KMS-11 (cell line): ENCODE data around the gene ASB1.

Source experiments
- H2AFZ ChIP-seq: fragments of 200-600 bp; sonication (generic); 2 replicates; pipeline ENCODE4 v1.6.1; 2016; ENCODE audit warnings: antibody characterized with exemption, mixed run types, low read depth
- H3K27ac ChIP-seq: fragments of 200-600 bp; sonication (generic); 2 replicates; pipeline ENCODE4 v1.6.1; 2016; ENCODE audit warnings: mild to moderate bottlenecking, mixed run types
- H3K27me3 ChIP-seq: fragments of 200-600 bp; sonication (generic); 2 replicates; pipeline ENCODE4 v1.6.1; 2017; ENCODE audit warnings: mild to moderate bottlenecking, low read depth, mixed run types, moderate library complexity; ENCODE audit not compliant: insufficient read depth
- H3K36me3 ChIP-seq: fragments of 200-600 bp; sonication (generic); 2 replicates; pipeline ENCODE4 v1.6.1; 2017; ENCODE audit warnings: mild to moderate bottlenecking, mixed run types; ENCODE audit not compliant: insufficient read depth
- H3K4me1 ChIP-seq: fragments of 200-600 bp; sonication (generic); 2 replicates; pipeline ENCODE4 v1.6.1; 2016; ENCODE audit warnings: mild to moderate bottlenecking, low read depth, mixed run types; ENCODE audit not compliant: poor library complexity, severe bottlenecking
- H3K4me2 ChIP-seq: fragments of 200-600 bp; sonication (generic); 2 replicates; pipeline ENCODE4 v1.7.0; 2016; ENCODE audit warnings: mild to moderate bottlenecking, mixed run types
- H3K4me3 ChIP-seq: fragments of 200-600 bp; sonication (generic); IDR thresholded peaks from 2 replicates; pipeline ENCODE4 v1.6.1; 2017; ENCODE audit warnings: low read depth, low read length, mixed read lengths; ENCODE audit not compliant: insufficient read depth
- H3K79me2 ChIP-seq: fragments of 200-600 bp; sonication (generic); 2 replicates; pipeline ENCODE4 v1.6.1; 2016; ENCODE audit warnings: low read depth, mixed run types; ENCODE audit not compliant: insufficient read depth
- H3K9ac ChIP-seq: fragments of 200-600 bp; sonication (generic); 2 replicates; pipeline ENCODE4 v1.6.1; 2016; ENCODE audit warnings: mild to moderate bottlenecking, mixed run types
- H4K20me1 ChIP-seq: fragments of 200-600 bp; sonication (generic); 2 replicates; pipeline ENCODE4 v1.6.1; 2016; ENCODE audit warnings: mild to moderate bottlenecking, mixed run types; ENCODE audit not compliant: insufficient read depth
- TF ChIP-seq, protein P1 (sequence below): fragments of 200-600 bp; sonication (generic); conservative IDR thresholded peaks from 2 replicates; pipeline ENCODE4 v1.6.1; 2017; ENCODE audit warnings: low read depth, mild to moderate bottlenecking, antibody characterized with exemption, low read length, moderate library complexity, mixed read lengths

The ASB1 gene

DNA sequence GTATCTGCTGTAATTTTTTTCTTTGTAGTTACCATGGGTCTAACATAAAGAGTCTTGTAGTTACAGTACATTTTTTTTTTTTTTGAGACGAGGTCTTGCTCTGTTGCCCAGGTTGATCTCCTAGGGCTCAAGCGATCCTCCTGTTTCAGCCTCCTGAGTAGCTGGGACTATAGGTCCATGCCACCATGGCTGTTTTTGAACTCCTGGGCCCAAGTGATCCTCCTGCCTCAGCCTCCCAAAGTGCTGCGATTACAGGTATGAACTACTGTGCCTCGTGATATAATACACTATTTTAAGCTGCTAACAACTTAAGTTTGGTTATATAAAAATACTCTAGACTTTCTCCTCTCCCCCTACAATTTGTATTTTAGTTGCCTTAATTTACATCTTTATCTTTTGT is 46.3 kb downstream of the ASB1 start:
- TF ChIP-seq, protein P1, sequence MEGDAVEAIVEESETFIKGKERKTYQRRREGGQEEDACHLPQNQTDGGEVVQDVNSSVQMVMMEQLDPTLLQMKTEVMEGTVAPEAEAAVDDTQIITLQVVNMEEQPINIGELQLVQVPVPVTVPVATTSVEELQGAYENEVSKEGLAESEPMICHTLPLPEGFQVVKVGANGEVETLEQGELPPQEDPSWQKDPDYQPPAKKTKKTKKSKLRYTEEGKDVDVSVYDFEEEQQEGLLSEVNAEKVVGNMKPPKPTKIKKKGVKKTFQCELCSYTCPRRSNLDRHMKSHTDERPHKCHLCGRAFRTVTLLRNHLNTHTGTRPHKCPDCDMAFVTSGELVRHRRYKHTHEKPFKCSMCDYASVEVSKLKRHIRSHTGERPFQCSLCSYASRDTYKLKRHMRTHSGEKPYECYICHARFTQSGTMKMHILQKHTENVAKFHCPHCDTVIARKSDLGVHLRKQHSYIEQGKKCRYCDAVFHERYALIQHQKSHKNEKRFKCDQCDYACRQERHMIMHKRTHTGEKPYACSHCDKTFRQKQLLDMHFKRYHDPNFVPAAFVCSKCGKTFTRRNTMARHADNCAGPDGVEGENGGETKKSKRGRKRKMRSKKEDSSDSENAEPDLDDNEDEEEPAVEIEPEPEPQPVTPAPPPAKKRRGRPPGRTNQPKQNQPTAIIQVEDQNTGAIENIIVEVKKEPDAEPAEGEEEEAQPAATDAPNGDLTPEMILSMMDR = no peak
- no peaks in the 10 kb centered on the region for H3K27me3 ChIP-seq
- H3K27ac ChIP-seq = no peak overlapping the region
- H3K9ac ChIP-seq = no peak overlapping the region
- no peak overlapping the region for H3K4me2 ChIP-seq
- no peaks in the 10 kb centered on the region for H3K4me1 ChIP-seq
- no peaks in the 10 kb centered on the region for H3K36me3 ChIP-seq
- H3K4me3 ChIP-seq = no peak overlapping the region
- no peaks in the 10 kb centered on the region for H3K79me2 ChIP-seq
- no peak overlapping the region for H2AFZ ChIP-seq
- no peaks in the 10 kb centered on the region for H4K20me1 ChIP-seq

DNA sequence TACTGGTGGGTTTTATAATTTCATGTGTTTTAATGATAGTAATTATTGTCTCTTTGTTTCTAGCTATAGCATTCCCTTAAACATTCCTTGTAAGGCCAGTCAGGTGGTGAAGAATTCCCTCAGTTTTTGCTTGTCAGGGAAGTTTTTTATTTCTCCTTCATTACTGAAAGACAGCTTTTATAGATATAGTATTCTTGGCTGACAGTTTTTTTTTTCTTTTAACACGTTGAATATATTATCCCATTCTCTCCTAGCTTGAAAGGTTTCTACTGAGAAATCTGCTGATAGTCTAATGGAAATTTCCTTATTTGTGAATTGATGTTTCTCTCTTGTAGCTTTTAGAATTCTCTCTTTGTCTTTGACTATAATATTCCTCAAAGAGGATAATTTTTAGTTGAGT is 46.8 kb downstream of the ASB1 start:
- H3K4me2 ChIP-seq = no peak overlapping the region
- H3K79me2 ChIP-seq = no peaks in the 10 kb centered on the region
- H3K27ac ChIP-seq = no peak overlapping the region
- TF ChIP-seq, protein P1 = no peak
- no peak overlapping the region for H3K9ac ChIP-seq
- H3K36me3 ChIP-seq = no peaks in the 10 kb centered on the region
- H3K4me3 ChIP-seq = no peak overlapping the region
- no peaks in the 10 kb centered on the region for H3K4me1 ChIP-seq
- no peaks in the 10 kb centered on the region for H4K20me1 ChIP-seq
- H3K27me3 ChIP-seq = no peaks in the 10 kb centered on the region
- no peak overlapping the region for H2AFZ ChIP-seq

DNA sequence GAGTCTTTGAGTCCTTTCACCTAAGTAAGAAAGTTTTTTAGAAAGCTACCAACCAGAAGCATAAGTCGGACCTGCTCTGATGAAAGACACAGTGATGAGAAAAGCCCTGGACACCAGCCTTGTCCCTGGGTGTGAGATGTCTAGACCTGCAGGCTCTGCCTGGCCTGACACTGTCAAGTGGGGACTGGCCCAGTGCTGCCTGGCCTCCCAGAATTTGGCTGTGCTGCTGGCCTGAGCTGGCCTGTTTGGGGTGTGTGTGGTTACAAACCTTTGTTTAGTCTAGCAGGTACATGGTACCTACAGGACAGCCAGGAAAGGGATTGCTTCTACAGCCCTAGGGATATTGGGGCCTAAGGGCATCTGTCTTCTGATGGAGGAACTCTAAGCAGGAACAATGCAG is 48.3 kb downstream of the ASB1 start:
- H3K4me3 ChIP-seq = no peak overlapping the region
- H3K27ac ChIP-seq = no peak overlapping the region
- H2AFZ ChIP-seq = no peak overlapping the region
- TF ChIP-seq, protein P1 = no peak
- no peaks in the 10 kb centered on the region for H3K36me3 ChIP-seq
- H3K4me2 ChIP-seq = no peak overlapping the region
- no peaks in the 10 kb centered on the region for H3K27me3 ChIP-seq
- H4K20me1 ChIP-seq = no peaks in the 10 kb centered on the region
- H3K9ac ChIP-seq = no peak overlapping the region
- no peaks in the 10 kb centered on the region for H3K79me2 ChIP-seq
- no peaks in the 10 kb centered on the region for H3K4me1 ChIP-seq

DNA sequence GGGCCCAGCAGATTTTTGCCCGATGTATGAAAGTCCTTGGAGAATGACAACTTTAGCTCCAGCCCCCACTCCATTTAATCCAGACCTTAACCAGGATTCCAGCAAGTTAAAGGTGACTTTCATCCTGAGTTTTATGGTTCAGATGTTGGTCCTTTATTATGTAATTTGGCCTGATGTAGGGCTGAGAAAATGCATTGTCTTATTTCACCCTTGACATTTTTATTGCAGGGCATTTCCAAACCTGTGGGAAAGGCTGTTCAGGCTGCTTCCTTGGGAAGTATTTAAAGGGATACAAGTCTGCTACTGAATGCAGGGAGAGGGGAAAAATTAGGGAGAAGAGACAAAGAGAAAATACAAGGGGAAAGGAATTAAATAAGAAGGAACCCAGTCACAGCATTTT is 48.8 kb downstream of the ASB1 start:
- Histone ChIP-seq H3K27me3 (no peaks in the 10 kb centered on the region), H3K4me3 (no peak overlapping the region), H2AFZ (no peak overlapping the region), H4K20me1 (no peaks in the 10 kb centered on the region), H3K4me1 (no peaks in the 10 kb centered on the region), H3K4me2 (no peak overlapping the region), H3K9ac (no peak overlapping the region), H3K36me3 (no peaks in the 10 kb centered on the region), H3K79me2 (no peaks in the 10 kb centered on the region), H3K27ac (no peak overlapping the region)
- TF ChIP-seq, protein P1 = no peak

DNA sequence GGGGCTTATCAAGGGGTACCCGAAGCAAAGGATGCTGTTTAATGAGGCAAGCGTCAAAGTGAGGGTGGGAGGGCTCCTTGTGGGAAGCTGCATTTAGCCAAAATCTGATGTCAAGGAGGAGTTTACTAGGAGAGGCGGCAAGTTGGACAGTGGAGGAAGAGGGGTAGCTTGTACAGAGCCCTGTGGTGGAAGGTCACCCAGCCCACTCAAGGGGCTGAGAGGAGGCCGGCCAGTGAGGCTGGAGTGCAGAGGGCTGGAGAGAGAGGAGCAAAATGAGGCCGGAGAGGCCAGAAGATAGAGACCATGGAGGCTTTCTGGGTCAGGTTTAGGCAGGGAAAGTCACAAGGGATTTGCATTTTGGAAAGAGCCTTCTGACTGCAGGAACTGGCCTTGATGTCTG is 49.5 kb downstream of the ASB1 start:
- TF ChIP-seq, protein P1 = no peak
- Histone ChIP-seq H2AFZ (no peak overlapping the region), H3K27ac (no peak overlapping the region), H3K27me3 (no peaks in the 10 kb centered on the region), H3K4me3 (no peak overlapping the region), H3K4me2 (no peak overlapping the region), H3K79me2 (no peaks in the 10 kb centered on the region), H3K4me1 (no peaks in the 10 kb centered on the region), H4K20me1 (no peaks in the 10 kb centered on the region), H3K9ac (no peak overlapping the region), H3K36me3 (no peaks in the 10 kb centered on the region)
